H1 (cell line): ENCODE data around the gene YIPF1. TPM values are rescaled to one million over a fixed set of nuclear protein-coding genes. Genes with fewer than 3 reads are reported as not detected.
"Not testable (repeated sequence)": the region's sequence is repeated elsewhere in the genome, so short reads cannot be mapped to it uniquely, and the experiment has no call there.

ENCODE experiments used
- CTCF ChIA-PET: fragments of 300-600 bp; sonication (Branson Sonifier 250); formaldehyde crosslinking; loops from one replicate; lab custom pipeline; 2021; ENCODE audit not compliant: partially characterized antibody; lab: Charles Lee
- POLR2A ChIA-PET: fragments of 300-600 bp; sonication (Branson Sonifier 250); formaldehyde crosslinking; loops from one replicate; lab custom pipeline; 2021; ENCODE audit warnings: inconsistent platforms; ENCODE audit not compliant: partially characterized antibody; lab: Charles Lee
- DNase-seq, 2 experiments: peaks; one replicate each; pipeline versions ENCODE4 v3.0.0 to v3.0.0-alpha.2; 2010 to 2022; ENCODE audit warnings: low spot score in 2 of 2, low read depth in 1 of 2, mixed read lengths in 1 of 2
- FAIRE-seq: peaks from 2 replicates; lab custom pipeline; 2011; peaks lifted over from hg19 to GRCh38; lab: Jason Lieb, UNC
- H2AFZ ChIP-seq: 2 replicates; pipeline ENCODE4 v1.8.1; 2012; ENCODE audit warnings: low read length, inconsistent platforms
- H2AK5ac ChIP-seq: 2 replicates; pipeline ENCODE4 v1.6.1; 2013; ENCODE audit warnings: low read depth, low read length
- H2BK120ac ChIP-seq: replicated peaks from 2 replicates; pipeline ENCODE3; 2013; ENCODE audit warnings: low read depth, low read length, inconsistent platforms
- H2BK12ac ChIP-seq: 2 replicates; pipeline ENCODE4 v1.6.1; 2013; ENCODE audit warnings: low read depth, low read length
- H2BK15ac ChIP-seq: 2 replicates; pipeline ENCODE4 v1.6.1; 2013; ENCODE audit warnings: low read length
- H2BK20ac ChIP-seq: 2 replicates; pipeline ENCODE4 v1.6.1; 2013; ENCODE audit warnings: low read length
- H2BK5ac ChIP-seq: 2 replicates; pipeline ENCODE4 v1.6.1; 2013; ENCODE audit warnings: low read depth, low read length
- H3K14ac ChIP-seq: 2 replicates; pipeline ENCODE4 v1.6.1; 2013; ENCODE audit warnings: inconsistent platforms; ENCODE audit not compliant: insufficient read length
- H3K18ac ChIP-seq: 2 replicates; pipeline ENCODE4 v1.6.1; 2013; ENCODE audit warnings: low read length; ENCODE audit errors: extremely low read depth
- H3K23ac ChIP-seq: 2 replicates; pipeline ENCODE4 v1.6.1; 2013; ENCODE audit warnings: inconsistent platforms; ENCODE audit not compliant: insufficient read length
- H3K23me2 ChIP-seq: 2 replicates; pipeline ENCODE4 v1.6.1; 2013; ENCODE audit warnings: low read depth, low read length
- H3K27ac ChIP-seq: 2 replicates; pipeline ENCODE4 v1.6.1; 2011; ENCODE audit warnings: low read depth, low read length, inconsistent platforms
- H3K27me3 ChIP-seq, 4 experiments: replicated peaks in 1 of 4; 1 replicate in 1 of 4; 2 replicates in 3 of 4; pipeline versions ENCODE4 v1.6.1 to v1.8.1; 2011 to 2013; ENCODE audit warnings: low read length in 3 of 4, mild to moderate bottlenecking in 3 of 4, inconsistent platforms in 2 of 4, mixed read lengths in 2 of 4, moderate library complexity in 1 of 4; ENCODE audit not compliant: control insufficient read depth in 3 of 4, insufficient read depth in 3 of 4; ENCODE audit errors: extremely low read depth in 1 of 4
- H3K36me3 ChIP-seq, 4 experiments: 2 replicates each; pipeline versions ENCODE4 v1.6.1 to v1.8.1; 2011 to 2013; ENCODE audit warnings: mild to moderate bottlenecking in 4 of 4, low read length in 3 of 4, moderate library complexity in 2 of 4, control low read depth in 1 of 4, inconsistent platforms in 1 of 4; ENCODE audit not compliant: insufficient read depth in 4 of 4, control insufficient read depth in 2 of 4
- H3K4ac ChIP-seq: replicated peaks from 2 replicates; pipeline ENCODE3; 2013; ENCODE audit warnings: low read length, low read depth, mixed read lengths, inconsistent platforms; ENCODE audit not compliant: insufficient read length
- H3K4me1 ChIP-seq, 4 experiments: replicated peaks in 1 of 4; 1 replicate in 1 of 4; 2 replicates in 3 of 4; pipeline versions ENCODE4 v1.6.1 to v1.8.1; 2011 to 2013; ENCODE audit warnings: low read length in 3 of 4, inconsistent platforms in 2 of 4, mixed read lengths in 1 of 4; ENCODE audit not compliant: insufficient read depth in 4 of 4, control insufficient read depth in 3 of 4
- H3K4me2 ChIP-seq, 2 experiments: 2 replicates each; pipeline versions ENCODE4 v1.6.1 to v1.8.1; 2011 to 2013; ENCODE audit warnings: low read depth in 2 of 2, low read length in 2 of 2, control low read depth in 1 of 2, inconsistent platforms in 1 of 2, mild to moderate bottlenecking in 1 of 2; ENCODE audit not compliant: insufficient read depth in 1 of 2
- H3K4me3 ChIP-seq, 4 experiments: fragments of 200-600, 300-600 bp in 1 of 4; sonication (generic), shearing (Covaris generic), sonication (Bioruptor Twin) in 1 of 4; 2 replicates each; pipeline versions ENCODE4 v1.5.1 to v1.8.1; 2011 to 2016; ENCODE audit warnings: low read length in 4 of 4, low read depth in 3 of 4, control low read depth in 2 of 4, inconsistent platforms in 2 of 4, mild to moderate bottlenecking in 2 of 4, mixed read lengths in 1 of 4, moderate library complexity in 1 of 4; ENCODE audit not compliant: insufficient read depth in 2 of 4; ENCODE audit errors: extremely low read depth in 1 of 4
- H3K56ac ChIP-seq: replicated peaks from 2 replicates; pipeline ENCODE3; 2013; ENCODE audit warnings: low read depth, mild to moderate bottlenecking, mixed read lengths, low read length, inconsistent platforms; ENCODE audit not compliant: insufficient read length
- H3K79me1 ChIP-seq: 2 replicates; pipeline ENCODE4 v1.6.1; 2013; ENCODE audit warnings: low read depth, low read length, control low read depth
- H3K79me2 ChIP-seq, 2 experiments: 2 replicates each; pipeline versions ENCODE4 v1.6.1 to v1.8.1; 2012 to 2013; ENCODE audit warnings: low read length in 2 of 2, mild to moderate bottlenecking in 2 of 2, inconsistent platforms in 1 of 2; ENCODE audit not compliant: insufficient read depth in 2 of 2, control insufficient read depth in 1 of 2
- H3K9ac ChIP-seq, 4 experiments: replicated peaks in 1 of 4; 1 replicate in 1 of 4; 2 replicates in 3 of 4; pipeline versions ENCODE4 v1.6.1 to v1.8.1; 2011 to 2013; ENCODE audit warnings: low read depth in 3 of 4, low read length in 3 of 4, control low read depth in 2 of 4, mild to moderate bottlenecking in 2 of 4, moderate library complexity in 2 of 4, inconsistent platforms in 1 of 4; ENCODE audit errors: extremely low read depth in 1 of 4
- H3K9me3 ChIP-seq, 2 experiments: 2 replicates each; pipeline versions ENCODE4 v1.6.1 to v1.8.1; 2012 to 2013; ENCODE audit warnings: mild to moderate bottlenecking in 2 of 2, moderate library complexity in 2 of 2, control low read depth in 1 of 2, inconsistent platforms in 1 of 2, low read depth in 1 of 2, low read length in 1 of 2, mixed read lengths in 1 of 2; ENCODE audit not compliant: insufficient read depth in 2 of 2
- H4K20me1 ChIP-seq, 2 experiments: replicated peaks in 1 of 2; 2 replicates each; pipeline versions ENCODE3 to v1.8.1; 2011 to 2013; ENCODE audit warnings: inconsistent platforms in 2 of 2, low read length in 2 of 2, mild to moderate bottlenecking in 1 of 2; ENCODE audit not compliant: insufficient read depth in 2 of 2, control insufficient read depth in 1 of 2
- H4K5ac ChIP-seq: 2 replicates; pipeline ENCODE4 v1.6.1; 2013; ENCODE audit warnings: low read length, low read depth, mixed read lengths, inconsistent platforms; ENCODE audit not compliant: insufficient read length
- H4K8ac ChIP-seq: 2 replicates; pipeline ENCODE4 v1.8.0; 2013; ENCODE audit warnings: mild to moderate bottlenecking, moderate library complexity, low read length, inconsistent platforms; ENCODE audit not compliant: insufficient read depth; ENCODE audit errors: extremely low read depth
- H4K91ac ChIP-seq: replicated peaks from 2 replicates; pipeline ENCODE3; 2013; ENCODE audit warnings: low read length, mixed read lengths, inconsistent platforms; ENCODE audit not compliant: insufficient read length
- WGBS, 2 experiments: shearing (Covaris generic) in 1 of 2; methylation state at CpG; one replicate each; pipeline versions ENCODE4 v1.1.6 to v1.1.7; 2013 to 2015; ENCODE audit warnings: low lambda C conversion rate in 2 of 2, mixed read lengths in 2 of 2, inconsistent platforms in 1 of 2, low coverage in 1 of 2, missing lambda C conversion rate in 1 of 2; ENCODE audit not compliant: insufficient replicate concordance in 2 of 2, insufficient coverage in 1 of 2, insufficient read length in 1 of 2; ENCODE audit errors: extremely low coverage in 1 of 2, missing lambda C conversion rate in 1 of 2; 5-methylcytosine and 5-hydroxymethylcytosine counted together
- polyA plus RNA-seq, 7 experiments: library from polyadenylated mRNA; depleted of rRNA in 3 of 7; stranded (reverse) in 5 of 7; unstranded in 2 of 7; fragments of >200 nt in 5 of 7; fragments of 200-250 nt in 2 of 7; gene quantifications; 1 replicate in 5 of 7; 2 replicates in 1 of 7; 4 replicates in 1 of 7; pipeline versions ENCODE4 v1.2.1 to v1.2.3, GENCODE V29; 2011 to 2013; ENCODE audit warnings: missing spikeins in 2 of 7, mixed read lengths in 2 of 7
- total RNA-seq: library from RNA; stranded (reverse); fragmentation: NEBNext Ultra II Directional; extraction: Animal tissue kit (Norgen Biotek cat#: 25700); gene quantifications from 2 replicates; pipeline ENCODE4 v1.2.1, GENCODE V29; 2021

The YIPF1 gene
- total and polyA plus RNA-seq, 2 of the 8 experiments (the other 6 are each of a cell fraction or from before 2014, with no cell fraction given), result 31.8 to 53.7 TPM

- not testable (repeated sequence) for H4K5ac ChIP-seq, H4K8ac ChIP-seq, H3K23me2 ChIP-seq, H3K4me1 ChIP-seq, H2BK15ac ChIP-seq, H3K79me1 ChIP-seq, H3K4me2 ChIP-seq, H3K18ac ChIP-seq, H3K9me3 ChIP-seq, H4K20me1 ChIP-seq, H3K4me3 ChIP-seq, H2AK5ac ChIP-seq, H2BK12ac ChIP-seq, H4K91ac ChIP-seq, H3K23ac ChIP-seq, H2BK120ac ChIP-seq, H3K27me3 ChIP-seq, H2BK5ac ChIP-seq, H3K56ac ChIP-seq, DNase-seq, H2AFZ ChIP-seq, H3K27ac ChIP-seq, H3K14ac ChIP-seq, FAIRE-seq, H3K9ac ChIP-seq, H2BK20ac ChIP-seq, H3K4ac ChIP-seq
- Histone ChIP-seq H3K36me3 (peaks cover 0 to 18% (median 8%) of the 10 kb centered on the region in 4 experiments; a peak in 4 of 8 replicates), H3K79me2 (peaks cover 0 to 16% of the 10 kb centered on the region in 2 experiments; a peak in 2 of 4 replicates)
- 89% methylated on average over 1 of the region's 1 CpG; no CpG with 5 or more reads in 1 of the 2 experiments for WGBS, 2 experiments
- ChIA-PET CTCF (interaction anchor here (0.7 kb wide), 1 partner anchor 10 kb away, joined by 4 read pairs; no protein-coding TSS in a partner anchor), POLR2A (interaction anchor here (1.0 kb wide), 1 partner anchor 34 kb away, joined by 3 read pairs; no protein-coding TSS in a partner anchor)
Measured at GRCh38 chr1:53815484-53815883, 74.1 kb downstream of the YIPF1 start.
